Uterus (tissue), 2 donors: Measurements from ENCODE around the gene CSF1R.

ENCODE experiments used
- CTCF ChIP-seq, 4 experiments: fragments of 200-600 bp in 2 of 4; fragments of 450-650 bp in 2 of 4; sonication (generic) in 2 of 4; IDR thresholded peaks; one replicate each; pipeline ENCODE4 v1.5.1; 2016 to 2019; ENCODE audit warnings: antibody characterized with exemption in 4 of 4, mild to moderate bottlenecking in 2 of 4, moderate library complexity in 1 of 4
- POLR2A ChIP-seq, 2 donors: fragments of 450-650 bp; IDR thresholded peaks; one replicate each; pipeline ENCODE4 v1.6.1; 2016; ENCODE audit warnings: antibody characterized with exemption in 2 of 2, mild to moderate bottlenecking in 1 of 2, moderate library complexity in 1 of 2

DNA sequence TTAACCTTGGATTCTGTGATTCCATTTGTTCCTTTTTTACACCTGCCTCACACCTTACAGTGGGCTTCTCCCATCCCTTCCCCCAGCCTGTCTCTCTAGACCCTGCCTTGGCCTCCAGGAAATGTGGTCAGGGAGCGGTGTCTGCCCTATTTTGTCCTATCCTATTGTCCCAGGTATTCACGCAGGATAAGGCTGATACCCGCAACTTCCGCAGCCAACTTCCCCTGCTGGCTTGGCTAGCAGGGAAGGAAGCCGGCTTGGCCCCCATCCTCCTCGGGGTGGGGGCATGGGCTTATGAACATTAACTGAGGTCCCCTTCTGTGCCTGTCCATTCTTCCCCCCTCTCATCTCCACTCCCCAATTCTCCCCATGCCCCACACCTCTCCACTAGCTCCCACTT, 3.5 kb downstream of the CSF1R start:
- TF ChIP-seq CTCF (IDR thresholded peaks at IDR 0.05), result no peak
- TF ChIP-seq POLR2A (IDR thresholded peaks at IDR 0.05), result no peak
